Rectal smooth muscle tissue (tissue), 1 donor: ENCODE data around the gene RAB31.

ENCODE experiments used
- H3K27ac ChIP-seq: one replicate; pipeline ENCODE4 v1.7.0; 2013; ENCODE audit warnings: low read depth, low read length, inconsistent platforms
- H3K27me3 ChIP-seq: one replicate; pipeline ENCODE4 v1.7.0; 2013; ENCODE audit warnings: low read length; ENCODE audit not compliant: control insufficient read depth, insufficient read depth
- H3K36me3 ChIP-seq: one replicate; pipeline ENCODE4 v1.7.0; 2013; ENCODE audit warnings: low read length; ENCODE audit not compliant: control insufficient read depth, insufficient read depth
- H3K4me1 ChIP-seq: one replicate; pipeline ENCODE4 v1.7.0; 2013; ENCODE audit warnings: low read length; ENCODE audit not compliant: control insufficient read depth, insufficient read depth
- H3K4me3 ChIP-seq: one replicate; pipeline ENCODE4 v1.7.0; 2013; ENCODE audit warnings: low read length
- H3K9ac ChIP-seq: one replicate; pipeline ENCODE4 v1.7.0; 2013; ENCODE audit warnings: low read length

Gene RAB31

GRCh38 chr18:9827211-9827792, 119.2 kb downstream of the RAB31 start:
- H3K9ac ChIP-seq, result no peak overlapping the region
- H3K4me3 ChIP-seq, result no peak overlapping the region
- peaks cover 22% of the 10 kb centered on the region for H3K4me1 ChIP-seq
- H3K27ac ChIP-seq, result peak overlapping the region; percentile 26
- no peaks in the 10 kb centered on the region for H3K27me3 ChIP-seq
- no peaks in the 10 kb centered on the region for H3K36me3 ChIP-seq

- Histone ChIP-seq H3K27me3 (no peaks in the 10 kb centered on the region), H3K9ac (no peak overlapping the region), H3K4me3 (no peak overlapping the region), H3K27ac (peak overlapping the region; percentile 41), H3K4me1 (peaks cover 22% of the 10 kb centered on the region), H3K36me3 (no peaks in the 10 kb centered on the region)
Measured at GRCh38 chr18:9827793-9828505, 119.8 kb downstream of the RAB31 start.

GRCh38 chr18:9828506-9829396, 120.7 kb downstream of the RAB31 start:
- Histone ChIP-seq H3K4me1 (peaks cover 21% of the 10 kb centered on the region), H3K36me3 (no peaks in the 10 kb centered on the region), H3K9ac (no peak overlapping the region), H3K27ac (no peak overlapping the region), H3K4me3 (no peak overlapping the region), H3K27me3 (no peaks in the 10 kb centered on the region)

GRCh38 chr18:9829397-9829712, 121.3 kb downstream of the RAB31 start:
- no peak overlapping the region for H3K9ac ChIP-seq
- no peaks in the 10 kb centered on the region for H3K36me3 ChIP-seq
- no peak overlapping the region for H3K27ac ChIP-seq
- H3K4me1 ChIP-seq, result peaks cover 15% of the 10 kb centered on the region
- H3K4me3 ChIP-seq, result no peak overlapping the region
- no peaks in the 10 kb centered on the region for H3K27me3 ChIP-seq

- Histone ChIP-seq H3K4me1 (no peaks in the 10 kb centered on the region), H3K27ac (no peak overlapping the region), H3K9ac (no peak overlapping the region), H3K4me3 (no peak overlapping the region), H3K27me3 (no peaks in the 10 kb centered on the region), H3K36me3 (no peaks in the 10 kb centered on the region)
Measured at GRCh38 chr18:9831036-9831722, 123.1 kb downstream of the RAB31 start.

- H3K4me3 ChIP-seq, result no peak overlapping the region
- H3K9ac ChIP-seq, result no peak overlapping the region
- H3K36me3 ChIP-seq, result no peaks in the 10 kb centered on the region
- H3K4me1 ChIP-seq, result no peaks in the 10 kb centered on the region
- H3K27me3 ChIP-seq, result no peaks in the 10 kb centered on the region
- H3K27ac ChIP-seq, result no peak overlapping the region
Measured at GRCh38 chr18:9831723-9832199, 123.7 kb downstream of the RAB31 start.

GRCh38 chr18:9832871-9833270, 124.8 kb downstream of the RAB31 start:
- H3K27ac ChIP-seq, result no peak overlapping the region
- no peaks in the 10 kb centered on the region for H3K36me3 ChIP-seq
- no peak overlapping the region for H3K4me3 ChIP-seq
- H3K9ac ChIP-seq, result no peak overlapping the region
- peaks cover under 1% of the 10 kb centered on the region for H3K4me1 ChIP-seq
- no peaks in the 10 kb centered on the region for H3K27me3 ChIP-seq

GRCh38 chr18:9834551-9834950, 126.5 kb downstream of the RAB31 start:
- Histone ChIP-seq H3K9ac (no peak overlapping the region), H3K27ac (peak overlapping the region; percentile 59), H3K4me3 (no peak overlapping the region), H3K4me1 (peaks cover 17% of the 10 kb centered on the region), H3K27me3 (no peaks in the 10 kb centered on the region), H3K36me3 (no peaks in the 10 kb centered on the region)

- Histone ChIP-seq H3K4me3 (no peak overlapping the region), H3K36me3 (no peaks in the 10 kb centered on the region), H3K27me3 (no peaks in the 10 kb centered on the region), H3K27ac (peak overlapping the region; percentile 59), H3K9ac (no peak overlapping the region), H3K4me1 (peaks cover 17% of the 10 kb centered on the region)
Measured at GRCh38 chr18:9835113-9835755, 127.1 kb downstream of the RAB31 start.

GRCh38 chr18:9835825-9836224, 127.7 kb downstream of the RAB31 start:
- no peaks in the 10 kb centered on the region for H3K36me3 ChIP-seq
- H3K4me3 ChIP-seq, result no peak overlapping the region
- peak overlapping the region; percentile 59 for H3K27ac ChIP-seq
- no peaks in the 10 kb centered on the region for H3K27me3 ChIP-seq
- no peak overlapping the region for H3K9ac ChIP-seq
- peaks cover 17% of the 10 kb centered on the region for H3K4me1 ChIP-seq

GRCh38 chr18:9838144-9838877, 130.2 kb downstream of the RAB31 start:
- H3K36me3 ChIP-seq, result no peaks in the 10 kb centered on the region
- H3K4me3 ChIP-seq, result no peak overlapping the region
- peak overlapping the region; percentile 68 for H3K27ac ChIP-seq
- peaks cover 21% of the 10 kb centered on the region for H3K4me1 ChIP-seq
- no peak overlapping the region for H3K9ac ChIP-seq
- no peaks in the 10 kb centered on the region for H3K27me3 ChIP-seq
